Subcutaneous abdominal adipose tissue (tissue), 5 donors: ENCODE data around the gene PTPRO.

ENCODE experiments used
- H3K27ac ChIP-seq: one replicate; pipeline ENCODE4 v1.7.0; 2013; ENCODE audit warnings: low read depth, mild to moderate bottlenecking, inconsistent platforms, low read length, moderate library complexity
- H3K27me3 ChIP-seq, 5 donors: one replicate each; pipeline ENCODE4 v1.7.0; 2013; ENCODE audit warnings: low read length in 5 of 5, inconsistent platforms in 1 of 5; ENCODE audit not compliant: control insufficient read depth in 5 of 5, insufficient read depth in 4 of 5
- H3K36me3 ChIP-seq, 5 donors: one replicate each; pipeline ENCODE4 v1.7.0; 2013; ENCODE audit warnings: low read length in 5 of 5; ENCODE audit not compliant: control insufficient read depth in 5 of 5, insufficient read depth in 5 of 5
- H3K4me1 ChIP-seq, 5 donors: one replicate each; pipeline ENCODE4 v1.7.0; 2013; ENCODE audit warnings: low read length in 5 of 5, mild to moderate bottlenecking in 3 of 5, moderate library complexity in 1 of 5; ENCODE audit not compliant: control insufficient read depth in 5 of 5, insufficient read depth in 5 of 5
- H3K4me3 ChIP-seq, 5 donors: one replicate each; pipeline ENCODE4 v1.7.0; 2013; ENCODE audit warnings: low read length in 5 of 5, low read depth in 1 of 5
- H3K9ac ChIP-seq, 5 donors: one replicate each; pipeline ENCODE4 v1.7.0; 2013; ENCODE audit warnings: low read length in 5 of 5, mild to moderate bottlenecking in 4 of 5, moderate library complexity in 3 of 5
- H3K9me3 ChIP-seq, 5 donors: one replicate each; pipeline ENCODE4 v1.7.0; 2013; ENCODE audit warnings: low read length in 5 of 5; ENCODE audit not compliant: control insufficient read depth in 5 of 5
- donor health status: healthy.
- donor health status: healthy.
- donor health status: healthy.
- donor health status: healthy.
- donor health status: healthy.

Gene PTPRO

GRCh38 chr12:15556411-15557102 lies 234.2 kb downstream of the PTPRO start:
- no peak overlapping the region for H3K4me3 ChIP-seq
- H3K9ac ChIP-seq, result no peak overlapping the region
- H3K4me1 ChIP-seq, result peaks cover 0 to 2% (median 0%) of the 10 kb centered on the region in 5 donors
- no peaks in the 10 kb centered on the region for H3K27me3 ChIP-seq
- no peaks in the 10 kb centered on the region for H3K9me3 ChIP-seq
- no peak overlapping the region for H3K27ac ChIP-seq
- no peaks in the 10 kb centered on the region for H3K36me3 ChIP-seq

GRCh38 chr12:15558915-15559528 lies 236.7 kb downstream of the PTPRO start:
- Histone ChIP-seq H3K9me3 (no peaks in the 10 kb centered on the region), H3K9ac (no peak overlapping the region), H3K4me3 (no peak overlapping the region), H3K27ac (no peak overlapping the region), H3K4me1 (peaks cover 0 to 17% (median 15%) of the 10 kb centered on the region in 5 donors), H3K27me3 (no peaks in the 10 kb centered on the region), H3K36me3 (no peaks in the 10 kb centered on the region)

- Histone ChIP-seq H3K9me3 (no peaks in the 10 kb centered on the region), H3K36me3 (no peaks in the 10 kb centered on the region), H3K27me3 (no peaks in the 10 kb centered on the region)
Observed at GRCh38 chr12:15561396-15561795, 239.1 kb downstream of the PTPRO start.

GRCh38 chr12:15562263-15562662 lies 240.0 kb downstream of the PTPRO start:
- Histone ChIP-seq H3K4me1 (peaks cover 0 to 21% (median 15%) of the 10 kb centered on the region in 5 donors), H3K36me3 (no peaks in the 10 kb centered on the region), H3K9ac (peak overlapping the region in 1 of 5 donors; percentile 24), H3K27me3 (no peaks in the 10 kb centered on the region), H3K9me3 (no peaks in the 10 kb centered on the region), H3K27ac (no peak overlapping the region), H3K4me3 (no peak overlapping the region)

More at GRCh38 chr12:15561396-15561795, 239.1 kb downstream of the PTPRO start:
- Histone ChIP-seq H3K4me3 (no peak overlapping the region), H3K9ac (no peak overlapping the region), H3K27ac (no peak overlapping the region), H3K4me1 (peaks cover 0 to 21% (median 15%) of the 10 kb centered on the region in 5 donors)

DNA sequence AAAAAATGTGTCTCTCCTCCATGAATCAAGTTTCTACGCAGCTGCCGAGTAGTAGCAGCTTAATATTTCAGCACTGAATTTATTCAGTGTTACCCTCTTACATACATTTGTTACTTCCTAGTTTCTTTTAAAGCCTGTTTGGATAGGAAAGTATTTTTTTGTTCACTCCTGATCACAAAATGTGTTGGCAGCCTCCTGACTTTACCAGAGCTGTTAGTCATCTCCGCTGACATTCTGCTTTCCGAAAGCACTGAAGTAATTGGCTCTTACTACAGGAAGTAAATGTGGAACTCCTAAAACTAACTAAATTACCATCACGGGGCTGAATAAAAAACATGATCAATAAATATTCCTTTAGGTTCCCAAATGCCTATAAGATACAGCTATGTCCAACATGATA lies 241.4 kb downstream of the PTPRO start:
- Histone ChIP-seq H3K27me3 (no peaks in the 10 kb centered on the region), H3K9me3 (no peaks in the 10 kb centered on the region), H3K36me3 (no peaks in the 10 kb centered on the region), H3K27ac (peak overlapping the region; percentile 54), H3K4me1 (peaks cover 0 to 21% (median 15%) of the 10 kb centered on the region in 5 donors), H3K4me3 (peak overlapping the region; percentile 26 to 47 (median 41)), H3K9ac (peak overlapping the region in 3 of 5 donors; percentile 35 to 46 (median 44))

- Histone ChIP-seq H3K36me3 (no peaks in the 10 kb centered on the region), H3K27me3 (no peaks in the 10 kb centered on the region), H3K4me1 (peaks cover 0 to 7% (median 3%) of the 10 kb centered on the region in 5 donors), H3K4me3 (no peak overlapping the region), H3K27ac (no peak overlapping the region), H3K9ac (no peak overlapping the region), H3K9me3 (no peaks in the 10 kb centered on the region)
Observed at GRCh38 chr12:15574353-15574752, 252.0 kb downstream of the PTPRO start.

- Histone ChIP-seq H3K27me3 (no peaks in the 10 kb centered on the region), H3K36me3 (no peaks in the 10 kb centered on the region), H3K9ac (no peak overlapping the region), H3K4me3 (no peak overlapping the region), H3K9me3 (no peaks in the 10 kb centered on the region), H3K4me1 (peaks cover 0 to 3% (median under 1%) of the 10 kb centered on the region in 5 donors), H3K27ac (no peak overlapping the region)
Observed at GRCh38 chr12:15575671-15576541, 253.6 kb downstream of the PTPRO start.

DNA sequence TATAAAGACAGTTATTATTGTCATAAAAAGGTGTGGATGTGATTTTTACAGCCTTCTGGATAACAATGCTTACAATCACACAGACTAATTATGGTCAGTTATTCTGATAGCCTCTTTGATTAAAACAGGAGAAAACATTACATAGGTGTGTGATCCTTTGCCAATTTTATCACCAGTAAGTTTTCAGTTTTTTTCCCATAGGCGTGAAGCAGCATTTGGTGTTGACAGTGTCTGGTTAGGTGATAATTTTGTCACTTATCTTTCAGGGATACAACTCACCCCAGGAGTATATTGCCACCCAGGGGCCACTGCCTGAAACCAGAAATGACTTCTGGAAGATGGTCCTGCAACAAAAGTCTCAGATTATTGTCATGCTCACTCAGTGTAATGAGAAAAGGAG lies 258.1 kb downstream of the PTPRO start:
- H3K9ac ChIP-seq, result no peak overlapping the region

DNA sequence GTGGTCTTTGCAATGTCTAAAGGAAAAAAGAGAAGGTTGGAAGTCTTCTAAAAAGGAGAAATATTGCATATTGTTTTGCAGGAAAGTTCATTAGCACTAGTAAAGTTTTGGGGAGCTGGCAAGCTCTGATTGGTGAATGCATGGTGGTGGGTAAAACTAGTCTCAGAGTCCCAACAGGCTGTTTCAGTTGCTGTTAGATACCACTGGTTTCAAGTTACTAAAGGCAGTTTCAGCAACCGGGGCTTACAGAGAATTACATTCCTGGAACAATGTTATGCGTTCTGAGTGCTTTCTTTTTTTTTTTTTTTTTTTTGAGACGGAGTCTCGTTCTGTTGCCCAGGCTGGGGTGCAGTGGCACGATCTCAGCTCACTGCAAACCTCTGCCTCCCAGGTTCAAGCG lies 258.7 kb downstream of the PTPRO start:
- H3K4me3 ChIP-seq, result no peak overlapping the region
- H3K4me1 ChIP-seq, result peaks cover 0 to 2% (median 0%) of the 10 kb centered on the region in 5 donors
- H3K36me3 ChIP-seq, result peaks cover 0 to 2% (median 0%) of the 10 kb centered on the region in 5 donors
- no peak overlapping the region for H3K27ac ChIP-seq
- H3K27me3 ChIP-seq, result no peaks in the 10 kb centered on the region
- H3K9me3 ChIP-seq, result no peaks in the 10 kb centered on the region
- H3K9ac ChIP-seq, result no peak overlapping the region

More for the DNA sequence above, 258.1 kb downstream of the PTPRO start:
- Histone ChIP-seq H3K4me3 (no peak overlapping the region), H3K36me3 (peaks cover 0 to 2% (median 0%) of the 10 kb centered on the region in 5 donors), H3K9me3 (no peaks in the 10 kb centered on the region), H3K4me1 (peaks cover 0 to 2% (median 0%) of the 10 kb centered on the region in 5 donors), H3K27ac (no peak overlapping the region), H3K27me3 (no peaks in the 10 kb centered on the region)
